H1 (cell line): ENCODE data around the gene SF3A2. TPM values are rescaled to one million over a fixed set of nuclear protein-coding genes. Genes with fewer than 3 reads are reported as not detected.
A peak's percentile ranks its signal among the peaks of the same experiment; 100 is the strongest.

ENCODE experiments used
- CTCF ChIA-PET: fragments of 300-600 bp; sonication (Branson Sonifier 250); formaldehyde crosslinking; loops from one replicate; lab custom pipeline; 2021; ENCODE audit not compliant: partially characterized antibody; lab: Charles Lee
- POLR2A ChIA-PET: fragments of 300-600 bp; sonication (Branson Sonifier 250); formaldehyde crosslinking; loops from one replicate; lab custom pipeline; 2021; ENCODE audit warnings: inconsistent platforms; ENCODE audit not compliant: partially characterized antibody; lab: Charles Lee
- DNase-seq, 2 experiments: peaks; one replicate each; pipeline versions ENCODE4 v3.0.0 to v3.0.0-alpha.2; 2010 to 2022; ENCODE audit warnings: low spot score in 2 of 2, low read depth in 1 of 2, mixed read lengths in 1 of 2
- FAIRE-seq: peaks from 2 replicates; lab custom pipeline; 2011; peaks lifted over from hg19 to GRCh38; lab: Jason Lieb, UNC
- H2AFZ ChIP-seq: 2 replicates; pipeline ENCODE4 v1.8.1; 2012; ENCODE audit warnings: low read length, inconsistent platforms
- H2AK5ac ChIP-seq: 2 replicates; pipeline ENCODE4 v1.6.1; 2013; ENCODE audit warnings: low read depth, low read length
- H2BK120ac ChIP-seq: replicated peaks from 2 replicates; pipeline ENCODE3; 2013; ENCODE audit warnings: low read depth, low read length, inconsistent platforms
- H2BK12ac ChIP-seq: 2 replicates; pipeline ENCODE4 v1.6.1; 2013; ENCODE audit warnings: low read depth, low read length
- H2BK15ac ChIP-seq: 2 replicates; pipeline ENCODE4 v1.6.1; 2013; ENCODE audit warnings: low read length
- H2BK20ac ChIP-seq: 2 replicates; pipeline ENCODE4 v1.6.1; 2013; ENCODE audit warnings: low read length
- H2BK5ac ChIP-seq: 2 replicates; pipeline ENCODE4 v1.6.1; 2013; ENCODE audit warnings: low read depth, low read length
- H3K14ac ChIP-seq: 2 replicates; pipeline ENCODE4 v1.6.1; 2013; ENCODE audit warnings: inconsistent platforms; ENCODE audit not compliant: insufficient read length
- H3K18ac ChIP-seq: 2 replicates; pipeline ENCODE4 v1.6.1; 2013; ENCODE audit warnings: low read length; ENCODE audit errors: extremely low read depth
- H3K23ac ChIP-seq: 2 replicates; pipeline ENCODE4 v1.6.1; 2013; ENCODE audit warnings: inconsistent platforms; ENCODE audit not compliant: insufficient read length
- H3K23me2 ChIP-seq: 2 replicates; pipeline ENCODE4 v1.6.1; 2013; ENCODE audit warnings: low read depth, low read length
- H3K27ac ChIP-seq: 2 replicates; pipeline ENCODE4 v1.6.1; 2011; ENCODE audit warnings: low read depth, low read length, inconsistent platforms
- H3K27me3 ChIP-seq, 4 experiments: replicated peaks in 1 of 4; 1 replicate in 1 of 4; 2 replicates in 3 of 4; pipeline versions ENCODE4 v1.6.1 to v1.8.1; 2011 to 2013; ENCODE audit warnings: low read length in 3 of 4, mild to moderate bottlenecking in 3 of 4, inconsistent platforms in 2 of 4, mixed read lengths in 2 of 4, moderate library complexity in 1 of 4; ENCODE audit not compliant: control insufficient read depth in 3 of 4, insufficient read depth in 3 of 4; ENCODE audit errors: extremely low read depth in 1 of 4
- H3K36me3 ChIP-seq, 4 experiments: 2 replicates each; pipeline versions ENCODE4 v1.6.1 to v1.8.1; 2011 to 2013; ENCODE audit warnings: mild to moderate bottlenecking in 4 of 4, low read length in 3 of 4, moderate library complexity in 2 of 4, control low read depth in 1 of 4, inconsistent platforms in 1 of 4; ENCODE audit not compliant: insufficient read depth in 4 of 4, control insufficient read depth in 2 of 4
- H3K4ac ChIP-seq: replicated peaks from 2 replicates; pipeline ENCODE3; 2013; ENCODE audit warnings: low read length, low read depth, mixed read lengths, inconsistent platforms; ENCODE audit not compliant: insufficient read length
- H3K4me1 ChIP-seq, 4 experiments: replicated peaks in 1 of 4; 1 replicate in 1 of 4; 2 replicates in 3 of 4; pipeline versions ENCODE4 v1.6.1 to v1.8.1; 2011 to 2013; ENCODE audit warnings: low read length in 3 of 4, inconsistent platforms in 2 of 4, mixed read lengths in 1 of 4; ENCODE audit not compliant: insufficient read depth in 4 of 4, control insufficient read depth in 3 of 4
- H3K4me2 ChIP-seq, 2 experiments: 2 replicates each; pipeline versions ENCODE4 v1.6.1 to v1.8.1; 2011 to 2013; ENCODE audit warnings: low read depth in 2 of 2, low read length in 2 of 2, control low read depth in 1 of 2, inconsistent platforms in 1 of 2, mild to moderate bottlenecking in 1 of 2; ENCODE audit not compliant: insufficient read depth in 1 of 2
- H3K4me3 ChIP-seq, 4 experiments: fragments of 200-600, 300-600 bp in 1 of 4; sonication (generic), shearing (Covaris generic), sonication (Bioruptor Twin) in 1 of 4; 2 replicates each; pipeline versions ENCODE4 v1.5.1 to v1.8.1; 2011 to 2016; ENCODE audit warnings: low read length in 4 of 4, low read depth in 3 of 4, control low read depth in 2 of 4, inconsistent platforms in 2 of 4, mild to moderate bottlenecking in 2 of 4, mixed read lengths in 1 of 4, moderate library complexity in 1 of 4; ENCODE audit not compliant: insufficient read depth in 2 of 4; ENCODE audit errors: extremely low read depth in 1 of 4
- H3K56ac ChIP-seq: replicated peaks from 2 replicates; pipeline ENCODE3; 2013; ENCODE audit warnings: low read depth, mild to moderate bottlenecking, mixed read lengths, low read length, inconsistent platforms; ENCODE audit not compliant: insufficient read length
- H3K79me1 ChIP-seq: 2 replicates; pipeline ENCODE4 v1.6.1; 2013; ENCODE audit warnings: low read depth, low read length, control low read depth
- H3K79me2 ChIP-seq, 2 experiments: 2 replicates each; pipeline versions ENCODE4 v1.6.1 to v1.8.1; 2012 to 2013; ENCODE audit warnings: low read length in 2 of 2, mild to moderate bottlenecking in 2 of 2, inconsistent platforms in 1 of 2; ENCODE audit not compliant: insufficient read depth in 2 of 2, control insufficient read depth in 1 of 2
- H3K9ac ChIP-seq, 4 experiments: replicated peaks in 1 of 4; 1 replicate in 1 of 4; 2 replicates in 3 of 4; pipeline versions ENCODE4 v1.6.1 to v1.8.1; 2011 to 2013; ENCODE audit warnings: low read depth in 3 of 4, low read length in 3 of 4, control low read depth in 2 of 4, mild to moderate bottlenecking in 2 of 4, moderate library complexity in 2 of 4, inconsistent platforms in 1 of 4; ENCODE audit errors: extremely low read depth in 1 of 4
- H3K9me3 ChIP-seq, 2 experiments: 2 replicates each; pipeline versions ENCODE4 v1.6.1 to v1.8.1; 2012 to 2013; ENCODE audit warnings: mild to moderate bottlenecking in 2 of 2, moderate library complexity in 2 of 2, control low read depth in 1 of 2, inconsistent platforms in 1 of 2, low read depth in 1 of 2, low read length in 1 of 2, mixed read lengths in 1 of 2; ENCODE audit not compliant: insufficient read depth in 2 of 2
- H4K20me1 ChIP-seq, 2 experiments: replicated peaks in 1 of 2; 2 replicates each; pipeline versions ENCODE3 to v1.8.1; 2011 to 2013; ENCODE audit warnings: inconsistent platforms in 2 of 2, low read length in 2 of 2, mild to moderate bottlenecking in 1 of 2; ENCODE audit not compliant: insufficient read depth in 2 of 2, control insufficient read depth in 1 of 2
- H4K5ac ChIP-seq: 2 replicates; pipeline ENCODE4 v1.6.1; 2013; ENCODE audit warnings: low read length, low read depth, mixed read lengths, inconsistent platforms; ENCODE audit not compliant: insufficient read length
- H4K8ac ChIP-seq: 2 replicates; pipeline ENCODE4 v1.8.0; 2013; ENCODE audit warnings: mild to moderate bottlenecking, moderate library complexity, low read length, inconsistent platforms; ENCODE audit not compliant: insufficient read depth; ENCODE audit errors: extremely low read depth
- H4K91ac ChIP-seq: replicated peaks from 2 replicates; pipeline ENCODE3; 2013; ENCODE audit warnings: low read length, mixed read lengths, inconsistent platforms; ENCODE audit not compliant: insufficient read length
- CTBP2 ChIP-seq: IDR thresholded peaks from 2 replicates; pipeline ENCODE4 v1.7.0; 2011; ENCODE audit warnings: borderline replicate concordance, mild to moderate bottlenecking, moderate library complexity, mixed read lengths, low read length; ENCODE audit not compliant: insufficient read depth, insufficient read length
- EGR1 ChIP-seq: IDR thresholded peaks from 2 replicates; pipeline ENCODE4 v1.6.1; 2011; ENCODE audit warnings: low read depth, low read length, borderline replicate concordance
- GTF2F1 ChIP-seq: IDR thresholded peaks from 2 replicates; pipeline ENCODE4 v1.6.1; 2012; ENCODE audit warnings: low read depth, low read length, improper control_type of control experiment, borderline replicate concordance
- HDAC2 ChIP-seq, 2 experiments: fragments of 300-600 bp in 1 of 2; sonication (generic) in 1 of 2; IDR thresholded peaks; 2 replicates each; pipeline ENCODE4 v1.6.1; 2011 to 2012; ENCODE audit warnings: low read depth in 2 of 2, low read length in 2 of 2, mild to moderate bottlenecking in 2 of 2, moderate library complexity in 2 of 2, borderline replicate concordance in 1 of 2, inconsistent platforms in 1 of 2
- MAFK ChIP-seq: IDR thresholded peaks from 2 replicates; pipeline ENCODE4 v1.6.1; 2012; ENCODE audit warnings: low read depth, mild to moderate bottlenecking, improper control_type of control experiment, low read length
- PHF8 ChIP-seq: fragments of 200-600 bp; sonication (generic); conservative IDR thresholded peaks from 2 replicates; pipeline ENCODE4 v1.7.1; 2012; ENCODE audit warnings: low read depth, mild to moderate bottlenecking, inconsistent platforms, low read length, moderate library complexity
- POU5F1 ChIP-seq: IDR thresholded peaks from 2 replicates; pipeline ENCODE4 v1.6.1; 2011; ENCODE audit warnings: low read depth, mild to moderate bottlenecking, low read length, moderate library complexity
- RAD21 ChIP-seq, 2 experiments: IDR thresholded peaks in 1 of 2; conservative IDR thresholded peaks in 1 of 2; 2 replicates each; pipeline ENCODE4 v1.6.1; 2011; ENCODE audit warnings: low read depth in 2 of 2, low read length in 2 of 2, improper control_type of control experiment in 1 of 2, inconsistent platforms in 1 of 2, mild to moderate bottlenecking in 1 of 2, moderate library complexity in 1 of 2
- RBBP5 ChIP-seq: IDR thresholded peaks from 2 replicates; pipeline ENCODE4 v1.7.1; 2012; ENCODE audit warnings: low read depth, mild to moderate bottlenecking, inconsistent platforms, low read length, moderate library complexity, borderline replicate concordance
- RFX5 ChIP-seq: IDR thresholded peaks from 2 replicates; pipeline ENCODE4 v1.6.1; 2011; ENCODE audit warnings: low read depth, low read length, improper control_type of control experiment, borderline replicate concordance
- SIRT6 ChIP-seq: IDR thresholded peaks from one replicate; pipeline ENCODE4 v1.7.1; 2012; ENCODE audit warnings: low read length, inconsistent platforms
- SP1 ChIP-seq: IDR thresholded peaks from 2 replicates; pipeline ENCODE4 v1.6.1; 2011; ENCODE audit warnings: low read depth, low read length
- WGBS, 2 experiments: shearing (Covaris generic) in 1 of 2; methylation state at CpG; one replicate each; pipeline versions ENCODE4 v1.1.6 to v1.1.7; 2013 to 2015; ENCODE audit warnings: low lambda C conversion rate in 2 of 2, mixed read lengths in 2 of 2, inconsistent platforms in 1 of 2, low coverage in 1 of 2, missing lambda C conversion rate in 1 of 2; ENCODE audit not compliant: insufficient replicate concordance in 2 of 2, insufficient coverage in 1 of 2, insufficient read length in 1 of 2; ENCODE audit errors: extremely low coverage in 1 of 2, missing lambda C conversion rate in 1 of 2; 5-methylcytosine and 5-hydroxymethylcytosine counted together
- polyA plus RNA-seq, 7 experiments: library from polyadenylated mRNA; depleted of rRNA in 3 of 7; stranded (reverse) in 5 of 7; unstranded in 2 of 7; fragments of >200 nt in 5 of 7; fragments of 200-250 nt in 2 of 7; gene quantifications; 1 replicate in 5 of 7; 2 replicates in 1 of 7; 4 replicates in 1 of 7; pipeline versions ENCODE4 v1.2.1 to v1.2.3, GENCODE V29; 2011 to 2013; ENCODE audit warnings: missing spikeins in 2 of 7, mixed read lengths in 2 of 7
- total RNA-seq: library from RNA; stranded (reverse); fragmentation: NEBNext Ultra II Directional; extraction: Animal tissue kit (Norgen Biotek cat#: 25700); gene quantifications from 2 replicates; pipeline ENCODE4 v1.2.1, GENCODE V29; 2021

Gene SF3A2
- total and polyA plus RNA-seq, 2 of the 8 experiments (the other 6 are each of a cell fraction or from before 2014, with no cell fraction given) = 15.3 to 146 TPM

DNA sequence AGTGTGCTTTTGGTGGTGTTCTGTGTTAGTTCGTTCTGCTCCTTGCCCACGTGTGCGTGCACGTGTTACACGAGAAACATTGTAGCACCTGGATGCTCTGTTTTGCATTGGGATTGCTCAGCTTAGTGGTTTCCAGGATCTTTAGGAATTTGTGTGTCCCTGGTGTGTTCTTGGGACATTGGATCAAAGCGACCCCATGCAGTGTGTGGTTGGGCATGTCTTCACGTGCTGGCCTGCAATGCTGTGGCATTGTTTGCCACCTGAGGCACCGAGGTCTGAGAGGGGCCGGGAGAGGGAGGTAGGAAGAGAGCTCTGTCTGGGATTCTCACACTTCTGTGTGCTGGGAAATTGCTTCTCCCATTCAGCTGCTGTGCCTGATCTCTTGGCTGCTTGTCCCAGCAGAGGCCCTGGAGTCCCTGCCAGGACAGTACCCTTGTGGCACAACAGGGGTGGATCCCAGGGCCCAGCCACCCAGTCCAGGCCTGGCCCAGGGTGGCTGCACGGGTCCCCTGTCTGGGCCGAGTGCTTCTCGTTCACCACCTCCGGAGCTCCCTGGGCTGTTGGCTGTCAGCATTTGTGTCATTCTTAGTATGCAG is 11.8 kb upstream of the SF3A2 start:
- H3K79me2 ChIP-seq = no peaks in the 10 kb centered on the region
- no peaks in the 10 kb centered on the region for H3K4me1 ChIP-seq
- H3K18ac ChIP-seq = no peak overlapping the region
- no peak overlapping the region for H3K4me3 ChIP-seq
- no peak overlapping the region for H3K4ac ChIP-seq
- no peak overlapping the region for H2AK5ac ChIP-seq
- FAIRE-seq (no peak), DNase-seq (no peak)
- no peak overlapping the region for H4K91ac ChIP-seq
- H2BK5ac ChIP-seq = peak overlapping the region; percentile 61
- no peak overlapping the region for H2BK20ac ChIP-seq
- no peak overlapping the region for H2AFZ ChIP-seq
- peaks cover 0 to 12% of the 10 kb centered on the region in 2 experiments for H4K20me1 ChIP-seq
- no peak overlapping the region for H4K5ac ChIP-seq
- ChIA-PET CTCF (interaction anchor here (1.2 to 2.0 kb wide), 2 partner anchors 11 to 28 kb away, joined by 6 to 7 read pairs; no protein-coding TSS in a partner anchor), POLR2A (interaction anchor here (0.5 to 1.4 kb wide), 3 partner anchors 9 to 309 kb away, joined by 3 to 4 read pairs (median 3); no protein-coding TSS in a partner anchor)
- no peaks in the 10 kb centered on the region for H3K9me3 ChIP-seq
- H3K23ac ChIP-seq = no peak overlapping the region
- H2BK12ac ChIP-seq = no peak overlapping the region
- H3K56ac ChIP-seq = no peak overlapping the region
- no peak overlapping the region for H2BK15ac ChIP-seq
- no peak overlapping the region for H2BK120ac ChIP-seq
- H3K23me2 ChIP-seq = no peaks in the 10 kb centered on the region
- no peak overlapping the region; the same call in 1 of the 2 replicates for H4K8ac ChIP-seq
- H3K9ac ChIP-seq = no peak overlapping the region
- peaks cover 4 to 54% (median 15%) of the 10 kb centered on the region in 4 experiments for H3K36me3 ChIP-seq
- H3K14ac ChIP-seq = no peak overlapping the region
- H3K27me3 ChIP-seq = no peaks in the 10 kb centered on the region
- H3K4me2 ChIP-seq = no peak overlapping the region
- H3K27ac ChIP-seq = peak overlapping the region; percentile 29; the same call in 1 of the 2 replicates
- WGBS, 2 experiments = 98% methylated on average over 10 of the region's 13 CpGs; no CpG with 5 or more reads in 1 of the 2 experiments
- no peaks in the 10 kb centered on the region for H3K79me1 ChIP-seq
- TF ChIP-seq RFX5 (no peak), HDAC2 (IDR thresholded peaks at IDR 0.05; ENCODE audit: borderline replicate concordance in 1 of 2, low read depth in 2 of 2, low read length in 2 of 2) (no peak), POU5F1 (no peak), SIRT6 (no peak), MAFK (no peak), SP1 (no peak), CTBP2 (no peak), RBBP5 (no peak), PHF8 (no peak), EGR1 (no peak), RAD21 (IDR thresholded peaks at IDR 0.05 in 1 of 2, conservative IDR thresholded peaks at IDR 0.05 in 1 of 2; ENCODE audit: low read depth in 2 of 2, low read length in 2 of 2) (no peak), GTF2F1 (no peak)
